GM12873 (cell line): ENCODE data around the gene SLC27A6.

Source experiments
- TF ChIP-seq, protein P1 (sequence below): IDR thresholded peaks from 2 replicates; pipeline ENCODE4 v1.5.1; 2012; ENCODE audit warnings: low read depth, mild to moderate bottlenecking, moderate library complexity, low read length, control low read depth; ENCODE audit not compliant: insufficient read depth; ENCODE audit errors: missing control alignments

The SLC27A6 gene

DNA sequence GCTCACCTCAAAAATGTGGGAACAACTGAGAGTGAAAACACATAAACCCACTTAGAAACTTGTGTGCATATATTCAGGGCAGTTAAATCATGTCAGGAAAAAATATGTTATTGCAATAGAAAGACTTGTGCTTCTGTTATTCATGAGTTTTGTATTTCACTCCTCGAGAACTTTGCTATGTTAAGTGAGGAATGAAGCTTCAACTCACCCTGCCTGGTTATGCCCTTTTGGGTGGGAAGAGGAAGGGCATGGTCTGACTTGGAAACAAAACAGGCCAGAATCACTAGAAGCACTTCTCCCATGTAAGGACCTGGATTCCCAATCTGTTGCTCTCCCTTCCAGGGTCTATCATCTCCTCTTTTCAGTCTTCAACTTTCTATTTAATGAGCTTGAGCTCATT is 14.5 kb downstream of the SLC27A6 start:
- TF ChIP-seq, protein P1, sequence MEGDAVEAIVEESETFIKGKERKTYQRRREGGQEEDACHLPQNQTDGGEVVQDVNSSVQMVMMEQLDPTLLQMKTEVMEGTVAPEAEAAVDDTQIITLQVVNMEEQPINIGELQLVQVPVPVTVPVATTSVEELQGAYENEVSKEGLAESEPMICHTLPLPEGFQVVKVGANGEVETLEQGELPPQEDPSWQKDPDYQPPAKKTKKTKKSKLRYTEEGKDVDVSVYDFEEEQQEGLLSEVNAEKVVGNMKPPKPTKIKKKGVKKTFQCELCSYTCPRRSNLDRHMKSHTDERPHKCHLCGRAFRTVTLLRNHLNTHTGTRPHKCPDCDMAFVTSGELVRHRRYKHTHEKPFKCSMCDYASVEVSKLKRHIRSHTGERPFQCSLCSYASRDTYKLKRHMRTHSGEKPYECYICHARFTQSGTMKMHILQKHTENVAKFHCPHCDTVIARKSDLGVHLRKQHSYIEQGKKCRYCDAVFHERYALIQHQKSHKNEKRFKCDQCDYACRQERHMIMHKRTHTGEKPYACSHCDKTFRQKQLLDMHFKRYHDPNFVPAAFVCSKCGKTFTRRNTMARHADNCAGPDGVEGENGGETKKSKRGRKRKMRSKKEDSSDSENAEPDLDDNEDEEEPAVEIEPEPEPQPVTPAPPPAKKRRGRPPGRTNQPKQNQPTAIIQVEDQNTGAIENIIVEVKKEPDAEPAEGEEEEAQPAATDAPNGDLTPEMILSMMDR, result no peak

DNA sequence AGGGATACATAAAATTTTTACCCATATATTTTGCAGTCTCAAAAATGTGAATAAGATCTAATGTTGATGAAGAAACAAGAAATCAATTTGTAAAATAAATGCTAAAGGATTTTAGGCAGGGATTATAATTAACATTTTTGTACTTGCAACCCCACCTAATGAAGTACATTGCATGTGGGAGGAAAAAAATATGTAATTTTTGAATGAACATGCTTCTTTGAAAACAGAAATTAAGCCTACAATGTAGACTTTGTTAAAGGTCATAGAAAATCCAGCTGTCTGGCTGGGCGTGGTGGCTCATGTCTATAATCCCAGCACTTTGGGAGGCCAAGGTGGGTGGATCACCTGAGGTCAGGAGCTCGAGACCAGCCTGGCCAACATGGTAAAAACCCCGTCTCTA is 15.6 kb downstream of the SLC27A6 start:
- TF ChIP-seq, protein P1, result no peak

DNA sequence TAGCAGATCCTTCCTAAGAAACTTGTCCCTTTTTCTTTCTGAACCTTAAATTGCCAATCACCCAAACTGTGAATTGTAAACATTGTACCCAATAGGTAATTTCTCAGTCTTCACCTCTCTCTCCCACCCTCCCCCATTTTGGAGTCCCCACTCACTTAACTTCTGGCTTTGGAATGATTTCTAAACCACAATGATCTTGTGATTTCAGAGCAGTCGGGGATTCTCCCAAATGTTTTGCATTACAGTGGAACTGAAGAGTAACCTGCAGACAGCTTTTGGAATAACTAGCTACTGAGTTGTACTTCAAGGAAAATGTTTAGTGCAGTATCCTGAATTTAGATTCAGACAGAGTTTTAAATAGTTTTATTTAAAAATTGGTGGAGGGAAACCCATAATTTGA is 19.2 kb downstream of the SLC27A6 start:
- TF ChIP-seq, protein P1, result no peak

DNA sequence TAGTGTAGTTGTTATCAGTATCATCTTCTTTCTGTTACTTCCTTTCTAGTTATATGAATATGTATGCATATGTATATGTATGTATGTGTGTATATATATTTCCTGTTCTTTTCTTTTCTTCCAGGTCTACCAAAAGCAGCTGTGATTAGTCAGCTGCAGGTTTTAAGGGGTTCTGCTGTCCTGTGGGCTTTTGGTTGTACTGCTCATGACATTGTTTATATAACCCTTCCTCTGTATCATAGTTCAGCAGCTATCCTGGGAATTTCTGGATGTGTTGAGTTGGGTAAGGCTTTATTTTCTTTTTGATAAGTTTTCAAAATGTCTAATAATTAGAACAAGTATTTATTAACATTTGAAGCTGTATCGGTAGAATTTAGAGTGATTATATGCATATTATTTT is 23.2 kb downstream of the SLC27A6 start:
- TF ChIP-seq, protein P1, result no peak

DNA sequence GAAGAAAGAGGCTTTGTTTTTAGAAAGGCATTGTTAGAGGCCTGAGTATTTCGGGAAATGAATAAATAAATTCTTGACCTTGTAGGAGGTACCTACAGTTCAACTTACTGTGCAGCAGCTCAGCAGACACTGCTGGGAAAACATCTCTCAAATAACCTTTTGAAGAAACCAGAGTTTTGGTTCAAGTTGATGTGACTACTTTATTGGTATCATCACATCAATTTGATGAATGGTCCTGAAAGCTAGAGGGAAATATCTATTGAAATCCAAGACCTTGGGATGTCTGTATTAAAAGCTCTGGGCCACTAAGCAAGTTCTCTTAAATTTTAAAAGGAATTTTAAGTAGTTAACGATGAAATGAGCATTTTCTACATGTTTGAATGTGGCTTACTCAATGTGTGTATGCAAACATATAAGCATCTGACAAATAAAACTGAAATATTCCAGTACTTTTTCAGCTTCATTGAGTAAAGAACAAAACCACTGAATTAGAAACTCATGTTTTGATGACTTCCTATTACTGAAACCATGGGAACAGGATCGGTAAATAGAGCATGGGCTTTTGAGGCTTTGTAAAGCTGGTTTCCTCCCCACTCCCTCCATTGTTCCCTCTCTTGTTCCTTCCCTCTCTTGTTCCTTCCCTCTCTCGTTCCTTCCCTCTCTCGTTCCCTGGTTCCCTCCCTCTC is 36.7 kb downstream of the SLC27A6 start:
- TF ChIP-seq, protein P1, result no peak

DNA sequence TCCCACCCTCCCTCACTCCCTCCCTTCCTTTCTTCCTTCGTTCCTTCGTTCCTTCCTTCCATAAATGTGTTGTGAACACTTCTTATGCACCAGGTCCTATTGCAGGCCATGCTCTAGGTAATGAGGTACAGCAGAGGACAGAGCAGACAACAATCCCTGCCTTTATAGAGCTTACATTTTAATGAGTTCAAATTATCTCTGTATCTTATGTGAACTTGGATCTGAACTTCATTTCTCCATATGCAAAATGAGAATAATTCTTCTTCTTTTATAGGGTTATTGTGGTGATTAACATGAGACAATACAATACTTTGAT is 37.2 kb downstream of the SLC27A6 start:
- TF ChIP-seq, protein P1, result no peak

DNA sequence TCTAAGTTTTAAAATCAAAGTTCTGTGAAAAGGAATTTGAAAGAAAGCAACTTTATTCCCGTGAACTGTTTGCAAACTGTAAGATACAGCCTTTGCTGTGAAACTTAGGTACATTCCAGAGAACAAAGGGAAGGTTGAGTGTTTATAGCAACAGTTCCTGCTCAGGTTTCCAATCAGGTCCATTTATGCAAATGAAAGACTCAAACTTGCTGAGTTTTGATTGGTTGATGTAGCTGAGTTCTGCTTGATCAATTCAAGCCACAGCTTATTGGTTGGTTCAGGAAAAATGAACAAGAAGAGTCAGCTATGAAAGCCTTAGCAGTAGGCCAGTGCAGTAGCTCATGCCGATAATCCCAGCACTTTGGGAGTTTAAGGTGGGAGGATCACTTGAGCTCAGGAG is 37.9 kb downstream of the SLC27A6 start:
- TF ChIP-seq, protein P1, result no peak
